K562 (cell line): ENCODE results near the gene SLC39A11. TPM values are rescaled to one million over a fixed set of nuclear protein-coding genes. Genes with fewer than 3 reads are reported as not detected.

ENCODE experiments used
- ATAC-seq: fragments of 200-7000 bp; cut with Tn5 transposase; 3 replicates; pipeline ENCODE4 v1.9.1; 2020; ENCODE audit warnings: moderate library complexity
- BruUV-seq: library from RNA; stranded (reverse); fragments of 400-500 nt; replicated peaks from 2 replicates; lab custom pipeline; 2021; lab: Mats Ljungman, UMichigan
- CTCF ChIA-PET: fragments of 300-600 bp; formaldehyde crosslinking; extraction: SDS; loops from one replicate; lab custom pipeline; 2021; ENCODE audit warnings: low intra/inter-chr PET ratio; lab: Yijun Ruan, JAX
- POLR2A ChIA-PET: fragments of 300-600, 350-650 bp; sonication (Branson Sonifier 250); formaldehyde crosslinking; extraction: SDS; loops from one replicate; lab custom pipeline; 2021; ENCODE audit warnings: antibody characterized with exemption, inconsistent platforms; lab: Yijun Ruan, JAX
- DNase-seq, 4 experiments: peaks; one replicate each; pipeline versions ENCODE4 v3.0.0 to v3.0.0-alpha.2; 2011 to 2018; ENCODE audit warnings: low spot score in 3 of 4, mixed read lengths in 3 of 4; ENCODE audit errors: extremely low read depth in 1 of 4
- FAIRE-seq: peaks from 2 replicates; lab custom pipeline; 2011; peaks lifted over from hg19 to GRCh38; lab: Jason Lieb, UNC
- H2AFZ ChIP-seq: 2 replicates; pipeline ENCODE4 v1.6.0; 2011; ENCODE audit warnings: low read depth, low read length, control low read depth, inconsistent platforms
- H3K27ac ChIP-seq: fragments of 200-600 bp; 3 replicates; pipeline ENCODE4 v1.8.0; 2011; ENCODE audit warnings: low read depth, mild to moderate bottlenecking, control low read depth, inconsistent platforms, low read length, moderate library complexity, mixed read lengths; ENCODE audit errors: extremely low read depth
- H3K27me3 ChIP-seq, 2 experiments: fragments of 300-600 bp in 1 of 2; 2 replicates in 1 of 2; 3 replicates in 1 of 2; pipeline versions ENCODE4 v1.6.0 to v1.8.0; 2011; ENCODE audit warnings: inconsistent platforms in 2 of 2, low read length in 2 of 2, mild to moderate bottlenecking in 1 of 2, mixed read lengths in 1 of 2, moderate library complexity in 1 of 2; ENCODE audit not compliant: control insufficient read depth in 2 of 2, insufficient read depth in 2 of 2
- H3K36me3 ChIP-seq: fragments of 300-600 bp; 3 replicates; pipeline ENCODE4 v1.8.0; 2011; ENCODE audit warnings: mild to moderate bottlenecking, low read length, inconsistent platforms; ENCODE audit not compliant: control insufficient read depth, insufficient read depth
- H3K4me1 ChIP-seq, 2 experiments: fragments of 200-600 bp in 1 of 2; replicated peaks in 1 of 2; 2 replicates in 1 of 2; 3 replicates in 1 of 2; pipeline versions ENCODE4 v1.5.1 to v1.8.0; 2011; ENCODE audit warnings: inconsistent platforms in 2 of 2, low read length in 2 of 2, mild to moderate bottlenecking in 1 of 2, mixed read lengths in 1 of 2, moderate library complexity in 1 of 2; ENCODE audit not compliant: control insufficient read depth in 2 of 2, insufficient read depth in 2 of 2
- H3K4me2 ChIP-seq: 2 replicates; pipeline ENCODE4 v1.6.1; 2011; ENCODE audit warnings: low read length, control low read depth, inconsistent platforms, mixed read lengths; ENCODE audit not compliant: insufficient read depth
- H3K4me3 ChIP-seq: fragments of 200-600 bp; sonication (generic), shearing (Covaris generic); 2 replicates; pipeline ENCODE4 v1.5.1; 2016; ENCODE audit warnings: control low read depth, inconsistent platforms
- H3K79me2 ChIP-seq: fragments of 200-600 bp; 3 replicates; pipeline ENCODE4 v1.8.0; 2011; ENCODE audit warnings: low read length, inconsistent platforms; ENCODE audit not compliant: control insufficient read depth, insufficient read depth
- H3K9ac ChIP-seq, 2 experiments: 2 replicates each; pipeline versions ENCODE4 v1.6.0 to v1.6.1; 2011; ENCODE audit warnings: low read depth in 2 of 2, low read length in 2 of 2, control low read depth in 1 of 2, inconsistent platforms in 1 of 2, mild to moderate bottlenecking in 1 of 2, mixed read lengths in 1 of 2; ENCODE audit not compliant: insufficient read depth in 1 of 2
- H3K9me1 ChIP-seq: one replicate; pipeline ENCODE4 v1.6.0; 2011; ENCODE audit warnings: inconsistent platforms, mild to moderate bottlenecking, low read length, moderate library complexity; ENCODE audit not compliant: control insufficient read depth, insufficient read depth
- H3K9me3 ChIP-seq: replicated peaks from 2 replicates; pipeline ENCODE4 v1.5.1; 2011; ENCODE audit warnings: low read depth, low read length, inconsistent platforms; ENCODE audit not compliant: control insufficient read depth, insufficient read depth
- H4K20me1 ChIP-seq: replicated peaks from 2 replicates; pipeline ENCODE4 v1.6.1; 2011; ENCODE audit warnings: low read length, inconsistent platforms, mixed read lengths; ENCODE audit not compliant: control insufficient read depth, insufficient read depth
- CAMTA2 ChIP-seq: fragments of 250-450 bp; sonication (Bioruptor Pico); conservative IDR thresholded peaks from 2 replicates; pipeline ENCODE4 v1.5.1; 2022
- HINFP ChIP-seq: fragments of 450-650 bp; conservative IDR thresholded peaks from 2 replicates; pipeline ENCODE4 v1.6.1; 2016; ENCODE audit warnings: missing genetic modification characterization, low read depth, mild to moderate bottlenecking, control low read depth, missing compliant biosample characterization
- PPARD ChIP-seq: fragments of 250-450 bp; sonication (Bioruptor Pico); IDR thresholded peaks from 2 replicates; pipeline ENCODE4 v1.8.0; 2022; ENCODE audit warnings: inconsistent platforms, mild to moderate bottlenecking, moderate library complexity
- PURB ChIP-seq: sonication (generic); formaldehyde crosslinking; IDR thresholded peaks from 2 replicates; pipeline ENCODE4 v1.9.0; 2021; ENCODE audit warnings: low read depth, mild to moderate bottlenecking, missing genetic modification reagents
- UBTF ChIP-seq, 2 experiments: IDR thresholded peaks; 2 replicates each; pipeline ENCODE4 v1.6.1; 2012; ENCODE audit warnings: improper control_type of control experiment in 2 of 2, low read depth in 2 of 2, low read length in 2 of 2, borderline replicate concordance in 1 of 2
- WGBS: fragments of 100-300 bp; shearing (Covaris generic); methylation state at CpG from one replicate; pipeline ENCODE4 v1.1.6; 2016; ENCODE audit warnings: low coverage, mixed read lengths; ENCODE audit not compliant: insufficient coverage; ENCODE audit errors: missing lambda C conversion rate; 5-methylcytosine and 5-hydroxymethylcytosine counted together
- in situ Hi-C: fragments of 300-500 bp; cut with MboI; formaldehyde crosslinking; loops from 4 replicates; pipeline ENCODE4 v1.15.0; 2018; ENCODE audit warnings: inconsistent platforms, mixed read lengths
- intact Hi-C: fragments of 100-400 bp; cut with micrococcal nuclease; formaldehyde crosslinking; loops from 2 replicates; pipeline ENCODE4 v1.14.2; 2022
- polyA plus RNA-seq, 8 experiments: library from polyadenylated mRNA; depleted of rRNA in 4 of 8; stranded (reverse) in 5 of 8; unstranded in 3 of 8; fragments of >200 nt; fragmentation: Nextera tagmentation in 2 of 8; fragmentation: Illumina TruSeq in 1 of 8; extraction: Ambion mirVana in 2 of 8; extraction: Trizol in 1 of 8; gene quantifications; 2 replicates each; pipeline versions ENCODE4 v1.2.1 to v1.2.3, GENCODE V29; 2011 to 2014; ENCODE audit warnings: inconsistent platforms in 1 of 8, missing spikeins in 1 of 8
- total RNA-seq, 7 experiments: library from RNA; depleted of rRNA in 6 of 7; stranded (reverse); fragments of >200 nt in 6 of 7; fragmentation: Illumina TruSeq in 2 of 7; extraction: Trizol in 2 of 7; gene quantifications; 2 replicates each; pipeline versions ENCODE4 v1.2.1 to v1.2.3, GENCODE V29; 2011 to 2021; ENCODE audit warnings: low replicate concordance in 1 of 7

SLC39A11 gene
- total and polyA plus RNA-seq, 9 of the 15 experiments (the other 6 are each of a cell fraction or from before 2014, with no cell fraction given) = 10.5 to 26.4 (median 13.4) TPM

- H3K4me3 ChIP-seq = no peak overlapping the region
- H3K79me2 ChIP-seq = no peaks in the 10 kb centered on the region
- no peaks in the 10 kb centered on the region for H4K20me1 ChIP-seq
- in situ Hi-C loops (no loop called here), intact Hi-C loops (no loop called here)
- DNase-seq = no peak
- H3K27ac ChIP-seq = no peak overlapping the region
- no peak overlapping the region for H3K9ac ChIP-seq
- TF ChIP-seq PPARD = no peak
- TF ChIP-seq HINFP (tag) = no peak
- no peak for TF ChIP-seq CAMTA2 (CRISPR knock-in tag)
- no peak for TF ChIP-seq PURB
- TF ChIP-seq UBTF (IDR thresholded peaks at IDR 0.05; ENCODE audit: borderline replicate concordance in 1 of 2, low read depth in 2 of 2, low read length in 2 of 2) = no peak
- H2AFZ ChIP-seq = no peak overlapping the region
- ChIA-PET CTCF (no interaction called here), POLR2A (no interaction called here)
- H3K36me3 ChIP-seq = no peaks in the 10 kb centered on the region
- ATAC-seq = no peak
- H3K27me3 ChIP-seq = no peaks in the 10 kb centered on the region
- BruUV-seq = no TSS peak
- no peaks in the 10 kb centered on the region for H3K9me1 ChIP-seq
- WGBS = 28% methylated on average over 3 of the region's 3 CpGs
- H3K4me2 ChIP-seq = no peak overlapping the region
- FAIRE-seq = no peak
- H3K4me1 ChIP-seq = no peaks in the 10 kb centered on the region
- H3K9me3 ChIP-seq = no peaks in the 10 kb centered on the region
Observed at GRCh38 chr17:72711521-72712310, 380.8 kb downstream of the SLC39A11 start.
